ENCODE data around the gene TTC19.
"Not testable (repeated sequence)": the region's sequence is repeated elsewhere in the genome, so short reads cannot be mapped to it uniquely, and the experiment has no call there.

TTC19 gene

GRCh38 chr17:15973834-15974233 lies 25.8 kb upstream of the TTC19 start:
- no peak for DNase-seq

- DNase-seq, result no peak
Measured at GRCh38 chr17:15977894-15978293, 21.7 kb upstream of the TTC19 start.

GRCh38 chr17:15978606-15979005 lies 21.0 kb upstream of the TTC19 start:
- DNase-seq, result no peak

- DNase-seq, result not testable (repeated sequence)
Measured at GRCh38 chr17:15979013-15979412, 20.6 kb upstream of the TTC19 start.

GRCh38 chr17:15981208-15981607 lies 18.4 kb upstream of the TTC19 start:
- DNase-seq, result no peak

- DNase-seq, result no peak
Measured at GRCh38 chr17:15981646-15982580, 17.7 kb upstream of the TTC19 start.

GRCh38 chr17:15996322-15996721 lies 3.3 kb upstream of the TTC19 start:
- DNase-seq, result no peak

GRCh38 chr17:15998031-15998562 lies 1.5 kb upstream of the TTC19 start:
- DNase-seq, result no peak

GRCh38 chr17:15999974-16000827 lies 577 bp downstream of the TTC19 start:
- DNase-seq, result no peak

- no peak for DNase-seq
Measured at GRCh38 chr17:16001226-16001897, 1.7 kb downstream of the TTC19 start.

GRCh38 chr17:16002708-16003260 lies 3.2 kb downstream of the TTC19 start:
- no peak for DNase-seq

GRCh38 chr17:16003841-16004240 lies 4.2 kb downstream of the TTC19 start:
- no peak for DNase-seq

- DNase-seq, result no peak
Measured at GRCh38 chr17:16005636-16006035, 6.0 kb downstream of the TTC19 start.

GRCh38 chr17:16007439-16007838 lies 7.8 kb downstream of the TTC19 start:
- DNase-seq, result no peak

- DNase-seq, result no peak
Measured at GRCh38 chr17:16013943-16014407, 14.4 kb downstream of the TTC19 start.

- DNase-seq, result no peak
Measured at GRCh38 chr17:16019347-16019746, 19.7 kb downstream of the TTC19 start.

- DNase-seq, result no peak
Measured at GRCh38 chr17:16023881-16024280, 24.3 kb downstream of the TTC19 start.

GRCh38 chr17:16025202-16025601 lies 25.6 kb downstream of the TTC19 start:
- no peak for DNase-seq

GRCh38 chr17:16026895-16027294 lies 27.3 kb downstream of the TTC19 start:
- no peak for DNase-seq

GRCh38 chr17:16027708-16028584 lies 28.3 kb downstream of the TTC19 start:
- no peak for DNase-seq

- no peak for DNase-seq
Measured at GRCh38 chr17:16033729-16034349, 34.2 kb downstream of the TTC19 start.
